ENCODE results near the gene PDHA1. TPM values are rescaled to one million over a fixed set of nuclear protein-coding genes. Genes with fewer than 3 reads are reported as not detected.

Gene PDHA1
- total RNA-seq, 1 donor, result 26.4 TPM

- H2AFZ ChIP-seq (ENCODE audit: low read length), result no peak overlapping the region
- no peaks in the 10 kb centered on the region for H3K27me3 ChIP-seq (ENCODE audit: insufficient read depth, low read length)
- H3K9me3 ChIP-seq (ENCODE audit: low read depth, low read length), result no peaks in the 10 kb centered on the region
- H3K27ac ChIP-seq (ENCODE audit: low read depth, low read length), result no peak overlapping the region
- no peak overlapping the region for H3K4me3 ChIP-seq (ENCODE audit: insufficient read depth, low read length)
- H3K36me3 ChIP-seq (ENCODE audit: insufficient read depth, low read length), result no peaks in the 10 kb centered on the region
- DNase-seq (ENCODE audit: insufficient read length, low spot score, missing footprints), result no peak
- no peaks in the 10 kb centered on the region for H4K20me1 ChIP-seq (ENCODE audit: insufficient read depth, low read length)
- no peak overlapping the region for H3K4me2 ChIP-seq (ENCODE audit: insufficient read depth, low read length)
- TF ChIP-seq CTCF (IDR thresholded peaks at IDR 0.05; ENCODE audit: extremely low read depth, low read depth, low read length), result no peak
- no peaks in the 10 kb centered on the region for H3K79me2 ChIP-seq (ENCODE audit: insufficient read depth, low read length)
- H3K4me1 ChIP-seq (ENCODE audit: insufficient read depth, low read length), result no peaks in the 10 kb centered on the region
Measured at GRCh38 chrX:19332983-19333382, 10.7 kb upstream of the PDHA1 start.

GRCh38 chrX:19334945-19335626 lies 8.6 kb upstream of the PDHA1 start:
- Histone ChIP-seq H3K4me1 (ENCODE audit: insufficient read depth, low read length) (no peaks in the 10 kb centered on the region), H4K20me1 (ENCODE audit: insufficient read depth, low read length) (no peaks in the 10 kb centered on the region), H3K4me3 (ENCODE audit: insufficient read depth, low read length) (no peak overlapping the region), H3K4me2 (ENCODE audit: insufficient read depth, low read length) (no peak overlapping the region), H3K36me3 (ENCODE audit: insufficient read depth, low read length) (no peaks in the 10 kb centered on the region), H2AFZ (ENCODE audit: low read length) (no peak overlapping the region), H3K27me3 (ENCODE audit: insufficient read depth, low read length) (no peaks in the 10 kb centered on the region), H3K27ac (ENCODE audit: low read depth, low read length) (no peak overlapping the region), H3K79me2 (ENCODE audit: insufficient read depth, low read length) (no peaks in the 10 kb centered on the region), H3K9me3 (ENCODE audit: low read depth, low read length) (no peaks in the 10 kb centered on the region)
- TF ChIP-seq CTCF (IDR thresholded peaks at IDR 0.05; ENCODE audit: extremely low read depth, low read depth, low read length), result peak; percentile 32
- DNase-seq (ENCODE audit: insufficient read length, low spot score, missing footprints), result no peak

- Histone ChIP-seq H3K4me2 (ENCODE audit: insufficient read depth, low read length) (peak overlapping the region; percentile 65), H3K4me3 (ENCODE audit: insufficient read depth, low read length) (no peak overlapping the region), H3K9me3 (ENCODE audit: low read depth, low read length) (no peaks in the 10 kb centered on the region), H3K79me2 (ENCODE audit: insufficient read depth, low read length) (peaks cover 26% of the 10 kb centered on the region), H4K20me1 (ENCODE audit: insufficient read depth, low read length) (no peaks in the 10 kb centered on the region), H3K27ac (ENCODE audit: low read depth, low read length) (no peak overlapping the region), H3K27me3 (ENCODE audit: insufficient read depth, low read length) (no peaks in the 10 kb centered on the region), H3K4me1 (ENCODE audit: insufficient read depth, low read length) (peaks cover 5% of the 10 kb centered on the region), H3K36me3 (ENCODE audit: insufficient read depth, low read length) (no peaks in the 10 kb centered on the region), H2AFZ (ENCODE audit: low read length) (peak overlapping the region; percentile 15)
- TF ChIP-seq CTCF (IDR thresholded peaks at IDR 0.05; ENCODE audit: extremely low read depth, low read depth, low read length), result no peak
- no peak for DNase-seq (ENCODE audit: insufficient read length, low spot score, missing footprints)
Measured at GRCh38 chrX:19342331-19342906, 1.3 kb upstream of the PDHA1 start.

- Histone ChIP-seq H3K4me2 (ENCODE audit: insufficient read depth, low read length) (peak overlapping the region; percentile 65), H3K4me1 (ENCODE audit: insufficient read depth, low read length) (peaks cover 5% of the 10 kb centered on the region), H3K4me3 (ENCODE audit: insufficient read depth, low read length) (peak overlapping the region; percentile 80), H3K79me2 (ENCODE audit: insufficient read depth, low read length) (peaks cover 31% of the 10 kb centered on the region), H3K9me3 (ENCODE audit: low read depth, low read length) (no peaks in the 10 kb centered on the region), H3K27ac (ENCODE audit: low read depth, low read length) (no peak overlapping the region), H3K36me3 (ENCODE audit: insufficient read depth, low read length) (no peaks in the 10 kb centered on the region), H3K27me3 (ENCODE audit: insufficient read depth, low read length) (no peaks in the 10 kb centered on the region), H2AFZ (ENCODE audit: low read length) (peak overlapping the region; percentile 76), H4K20me1 (ENCODE audit: insufficient read depth, low read length) (no peaks in the 10 kb centered on the region)
- no peak for TF ChIP-seq CTCF (IDR thresholded peaks at IDR 0.05; ENCODE audit: extremely low read depth, low read depth, low read length)
- no peak for DNase-seq (ENCODE audit: insufficient read length, low spot score, missing footprints)
Measured at GRCh38 chrX:19343085-19343534, 617 bp upstream of the PDHA1 start.
